Breast epithelium (tissue), 4 donors: ENCODE data around the gene PIR. TPM values are rescaled to one million over a fixed set of nuclear protein-coding genes. Genes with fewer than 3 reads are reported as not detected.

Source experiments
- DNase-seq, 2 donors: peaks; one replicate each; pipeline ENCODE4 v3.0.0-alpha.2; 2019; ENCODE audit warnings: low spot score in 2 of 2
- H3K27ac ChIP-seq, 2 donors: fragments of 200-600 bp; sonication (generic) in 1 of 2; one replicate each; pipeline ENCODE4 v1.5.1; 2016 to 2019; ENCODE audit warnings: mild to moderate bottlenecking in 1 of 2
- H3K27me3 ChIP-seq, 2 donors: fragments of 200-600 bp; sonication (generic) in 1 of 2; one replicate each; pipeline versions ENCODE4 v1.5.1 to v1.6.0; 2017 to 2019; ENCODE audit warnings: control low read depth in 1 of 2, mild to moderate bottlenecking in 1 of 2
- H3K36me3 ChIP-seq: fragments of 200-600 bp; one replicate; pipeline ENCODE4 v1.5.1; 2019
- H3K4me1 ChIP-seq, 2 donors: fragments of 200-600 bp; sonication (generic); one replicate each; pipeline ENCODE4 v1.5.1; 2016 to 2019; ENCODE audit warnings: control low read depth in 1 of 2
- H3K4me3 ChIP-seq, 3 donors: fragments of 200-600 bp; sonication (generic); 1 replicate in 2 of 3; 2 replicates in 1 of 3; pipeline ENCODE4 v1.5.1; 2016 to 2019; ENCODE audit warnings: mild to moderate bottlenecking in 3 of 3, moderate library complexity in 2 of 3
- H3K9me3 ChIP-seq, 2 donors: fragments of 200-600 bp; sonication (generic) in 1 of 2; one replicate each; pipeline ENCODE4 v1.5.1; 2016 to 2019; ENCODE audit warnings: control low read depth in 1 of 2
- CTCF ChIP-seq, 3 donors: fragments of 450-650 bp; IDR thresholded peaks; one replicate each; pipeline ENCODE4 v1.5.1; 2016 to 2017; ENCODE audit warnings: antibody characterized with exemption in 3 of 3, mild to moderate bottlenecking in 3 of 3, moderate library complexity in 3 of 3
- POLR2A ChIP-seq: fragments of 450-650 bp; IDR thresholded peaks from one replicate; pipeline ENCODE4 v1.6.1; 2016; ENCODE audit warnings: antibody characterized with exemption, mild to moderate bottlenecking, moderate library complexity
- POLR2AphosphoS5 ChIP-seq, 3 donors: sonication (generic); formaldehyde crosslinking; IDR thresholded peaks; one replicate each; pipeline ENCODE4 v1.6.1; 2017; ENCODE audit warnings: antibody characterized with exemption in 3 of 3
- intact Hi-C: fragments of 100-400 bp; cut with DNase I; formaldehyde crosslinking; loops from one replicate; pipeline ENCODE4 v1.15.1; 2023; ENCODE audit warnings: low total_unique reads
- total RNA-seq, 3 donors: library from RNA; depleted of rRNA; stranded (reverse); fragments of >200 nt; gene quantifications; one replicate each; pipeline ENCODE4 v1.1.0, GENCODE V29; 2016

Gene PIR
- 10 to 100 TPM; 11.6 to 20.6 (median 14.4) TPM for total RNA-seq

DNA sequence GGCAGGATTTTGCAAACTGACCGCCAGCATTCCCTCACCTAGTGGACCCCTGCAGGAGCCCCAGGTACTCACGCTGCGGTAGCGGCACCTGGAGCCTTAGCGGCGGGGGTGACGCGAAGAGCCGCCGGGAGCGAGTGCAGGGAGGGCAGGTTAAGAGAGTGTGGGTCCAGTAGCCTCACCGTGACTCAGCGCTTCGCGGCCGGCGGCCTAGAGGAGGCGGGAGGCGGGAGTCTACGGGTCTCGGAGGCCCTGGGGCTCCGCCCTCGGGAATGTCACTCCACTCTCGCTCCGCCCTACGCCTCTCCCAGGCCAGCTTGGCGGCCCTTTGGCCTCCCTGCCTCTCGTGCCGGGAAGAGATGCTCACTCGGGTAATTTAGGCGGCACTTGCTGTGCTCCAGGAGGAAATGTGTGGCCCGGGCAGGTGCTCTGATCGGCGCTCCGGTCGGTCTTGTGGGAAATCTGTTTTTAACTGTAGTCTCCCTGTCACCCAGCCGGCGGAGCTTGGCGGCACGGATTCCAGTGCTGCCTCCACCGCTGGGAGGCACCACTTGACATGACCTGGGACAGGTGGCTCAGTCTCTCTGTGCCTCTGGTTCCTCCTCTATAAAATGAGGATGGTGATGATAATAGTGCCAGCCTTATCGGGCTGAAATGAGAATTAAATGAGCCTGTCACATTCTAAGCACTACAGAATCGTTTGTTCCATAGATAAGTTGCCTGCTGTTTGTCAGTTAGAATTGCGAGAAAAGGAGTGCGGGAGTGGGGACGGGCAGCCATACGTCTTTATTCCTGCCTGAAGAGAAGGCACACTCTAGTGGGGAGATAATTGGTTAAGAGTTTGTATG, at the start of gene PIR:
TSS of gene PIR (minus strand) at position 216 of the 845 bp plus-strand sequence. CDS start 2,076 bp downstream, outside the sequence.
- peak within 1 kb of the TSS; percentile 32 to 56 for H3K27ac ChIP-seq
- no peak for TF ChIP-seq POLR2AphosphoS5 (IDR thresholded peaks at IDR 0.05)
- TF ChIP-seq CTCF (IDR thresholded peaks at IDR 0.05): peak in 1 of 3 donors; percentile 25
- TF ChIP-seq POLR2A: no peak
- no peaks in the 10 kb centered on the region for H3K9me3 ChIP-seq
- peak within 1 kb of the TSS; percentile 45 to 66 (median 48) for H3K4me3 ChIP-seq
- DNase-seq: peak; percentile 71 to 75
- intact Hi-C loops: no loop called here
- H3K4me1 ChIP-seq: no peaks in the 10 kb centered on the region
- peaks cover 0 to 34% of the 10 kb centered on the region in 2 donors for H3K27me3 ChIP-seq
- H3K36me3 ChIP-seq: no peaks in the 10 kb centered on the region

DNA sequence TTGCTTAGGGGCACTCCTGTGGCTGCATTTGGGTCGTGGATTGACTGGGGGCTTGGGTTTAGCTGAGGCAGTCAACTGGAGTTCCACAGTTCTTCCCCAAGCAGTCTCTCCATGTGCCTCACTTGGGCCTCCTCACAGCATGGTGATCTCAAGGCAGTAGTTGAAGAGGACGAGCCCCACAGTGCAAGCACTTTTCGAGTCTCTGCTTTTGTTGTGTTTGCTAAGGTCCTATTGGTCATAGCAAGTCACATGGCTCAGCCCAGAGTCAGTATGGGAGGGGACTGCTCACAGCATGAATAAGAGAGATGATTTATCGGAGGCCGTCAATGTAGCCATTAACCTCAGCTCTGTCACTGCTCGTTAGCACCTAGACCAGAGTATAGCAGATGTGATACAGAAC, 37.2 kb upstream of the PIR start:
- peaks cover 0 to 18% of the 10 kb centered on the region in 2 donors for H3K27me3 ChIP-seq
- no peak overlapping the region for H3K27ac ChIP-seq
- DNase-seq: no peak
- H3K36me3 ChIP-seq: no peaks in the 10 kb centered on the region
- H3K9me3 ChIP-seq: no peaks in the 10 kb centered on the region
- intact Hi-C loops: no loop called here
- H3K4me1 ChIP-seq: no peaks in the 10 kb centered on the region
- H3K4me3 ChIP-seq: no peak overlapping the region
- TF ChIP-seq POLR2AphosphoS5 (IDR thresholded peaks at IDR 0.05) (no peak), CTCF (IDR thresholded peaks at IDR 0.05) (no peak), POLR2A (no peak)

GRCh38 chrX:15529165-15529564, 36.0 kb upstream of the PIR start:
- Histone ChIP-seq H3K27me3 (peaks cover 0 to 7% of the 10 kb centered on the region in 2 donors), H3K4me3 (no peak overlapping the region)

GRCh38 chrX:15525664-15526416, 32.7 kb upstream of the PIR start:
- intact Hi-C loops: no loop called here
- no peaks in the 10 kb centered on the region for H3K4me1 ChIP-seq
- H3K27ac ChIP-seq: no peak overlapping the region
- peaks cover 0 to 17% of the 10 kb centered on the region in 2 donors for H3K27me3 ChIP-seq
- no peak overlapping the region for H3K4me3 ChIP-seq
- no peaks in the 10 kb centered on the region for H3K9me3 ChIP-seq
- DNase-seq: no peak
- H3K36me3 ChIP-seq: no peaks in the 10 kb centered on the region
- no peak for TF ChIP-seq CTCF (IDR thresholded peaks at IDR 0.05)
- TF ChIP-seq POLR2AphosphoS5 (IDR thresholded peaks at IDR 0.05): no peak
- no peak for TF ChIP-seq POLR2A

More at GRCh38 chrX:15529165-15529564, 36.0 kb upstream of the PIR start:
- intact Hi-C loops: no loop called here
- no peak for DNase-seq
- H3K27ac ChIP-seq: no peak overlapping the region
- TF ChIP-seq POLR2A (no peak), POLR2AphosphoS5 (IDR thresholded peaks at IDR 0.05) (no peak), CTCF (IDR thresholded peaks at IDR 0.05) (no peak)
- no peaks in the 10 kb centered on the region for H3K36me3 ChIP-seq
- no peaks in the 10 kb centered on the region for H3K9me3 ChIP-seq
- H3K4me1 ChIP-seq: no peaks in the 10 kb centered on the region

GRCh38 chrX:15524417-15524816, 31.3 kb upstream of the PIR start:
- Histone ChIP-seq H3K4me1 (no peaks in the 10 kb centered on the region), H3K36me3 (no peaks in the 10 kb centered on the region), H3K27me3 (peaks cover 0 to 22% of the 10 kb centered on the region in 2 donors), H3K9me3 (no peaks in the 10 kb centered on the region), H3K27ac (no peak overlapping the region), H3K4me3 (no peak overlapping the region)
- no peak for TF ChIP-seq POLR2A
- TF ChIP-seq POLR2AphosphoS5 (IDR thresholded peaks at IDR 0.05): no peak
- TF ChIP-seq CTCF (IDR thresholded peaks at IDR 0.05): no peak
- no peak for DNase-seq
- intact Hi-C loops: no loop called here
